GM23338 (cell line): ENCODE measurements around the gene SMCR8.
A peak's percentile ranks its signal among the peaks of the same experiment; 100 is the strongest.

Experiments
- CREB1 ChIP-seq: fragments of 250-450 bp; sonication (Bioruptor Pico); IDR thresholded peaks from 2 replicates; pipeline ENCODE4 v1.5.0; 2020; ENCODE audit warnings: low read depth, mild to moderate bottlenecking, moderate library complexity
- CTCF ChIP-seq, 2 experiments: fragments of 200-600 bp in 1 of 2; sonication (generic) in 1 of 2; conservative IDR thresholded peaks; 2 replicates each; pipeline versions ENCODE4 v1.5.1 to v1.6.1; 2016 to 2017; ENCODE audit warnings: antibody characterized with exemption in 2 of 2, low read depth in 2 of 2, mild to moderate bottlenecking in 2 of 2, moderate library complexity in 1 of 2
- EZH2 ChIP-seq: fragments of 200-600 bp; sonication (generic); IDR thresholded peaks from one replicate; pipeline ENCODE4 v1.8.0; 2017; ENCODE audit warnings: antibody characterized with exemption, mild to moderate bottlenecking, low read depth; ENCODE audit not compliant: unreplicated experiment
- EZH2phosphoT487 ChIP-seq: fragments of 200-600 bp; sonication (generic); IDR thresholded peaks from one replicate; pipeline ENCODE4 v1.8.1; 2018; ENCODE audit warnings: antibody characterized with exemption; ENCODE audit not compliant: unreplicated experiment
- JUNB ChIP-seq: IDR thresholded peaks from one replicate; pipeline ENCODE4 v1.6.1; 2016; ENCODE audit warnings: antibody characterized with exemption; ENCODE audit not compliant: unreplicated experiment
- NANOG ChIP-seq: IDR thresholded peaks from 2 replicates; pipeline ENCODE4 v1.6.1; 2016; ENCODE audit warnings: antibody characterized with exemption, borderline replicate concordance
- POLR2AphosphoS5 ChIP-seq: IDR thresholded peaks from 2 replicates; pipeline ENCODE4 v1.6.1; 2016; ENCODE audit warnings: antibody characterized with exemption, low read depth
- ZNF114 ChIP-seq: fragments of 250-450 bp; sonication (Bioruptor Pico); IDR thresholded peaks from 2 replicates; pipeline ENCODE4 v1.5.0; 2020; ENCODE audit warnings: mild to moderate bottlenecking, moderate library complexity
- TF ChIP-seq, protein P1 (sequence below): IDR thresholded peaks from one replicate; pipeline ENCODE4 v1.6.1; 2018; ENCODE audit warnings: antibody characterized with exemption; ENCODE audit not compliant: unreplicated experiment

DNA sequence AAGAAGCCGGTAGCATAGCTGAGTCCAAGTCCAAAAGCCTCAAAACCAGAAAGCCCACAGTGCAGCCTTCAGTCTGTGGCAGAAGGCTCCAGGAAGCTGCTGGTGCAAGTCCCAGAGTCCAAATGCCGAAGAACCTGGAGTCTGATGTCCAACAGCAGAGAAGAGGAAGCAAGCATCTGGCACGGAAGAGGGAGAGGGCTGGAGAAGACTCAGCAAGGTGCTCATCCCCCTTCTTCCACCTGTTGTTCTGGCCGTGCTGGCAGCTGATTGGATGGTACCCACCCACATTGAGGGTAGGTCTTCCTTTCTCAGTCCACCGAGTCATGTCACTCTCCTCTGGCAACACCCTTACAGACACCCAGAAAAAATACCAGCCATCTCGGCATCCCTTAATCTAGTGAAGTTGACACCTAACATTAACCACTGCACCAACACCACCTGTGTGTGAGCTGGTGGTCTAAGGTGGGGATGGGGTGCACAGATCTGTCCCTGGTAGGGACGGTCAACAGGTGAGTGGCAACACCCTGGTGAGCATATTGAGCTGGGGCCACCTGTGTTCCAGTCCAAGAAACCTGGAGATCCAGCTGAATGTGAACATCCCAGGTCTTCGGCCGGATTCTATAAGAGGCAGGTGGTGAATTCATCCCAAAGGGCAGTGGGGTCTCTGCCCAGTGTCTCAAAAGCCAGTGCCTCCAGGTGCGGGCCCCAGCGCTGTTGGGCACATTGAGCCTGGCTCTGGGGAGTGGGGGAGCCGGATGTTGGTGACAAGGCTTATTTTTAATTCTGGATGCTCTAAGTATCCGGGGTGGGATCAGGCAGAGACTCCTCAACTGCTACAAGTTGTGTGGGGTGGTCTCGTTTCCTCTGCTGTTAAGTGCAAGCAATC lies 44.8 kb upstream of the SMCR8 start:
- TF ChIP-seq CTCF (conservative IDR thresholded peaks at IDR 0.05; ENCODE audit: low read depth in 2 of 2) (no peak), EZH2 (no peak), POLR2AphosphoS5 (peak; percentile 58), EZH2phosphoT487 (no peak), JUNB (no peak), CREB1 (CRISPR knock-in tag) (no peak), ZNF114 (CRISPR knock-in tag) (no peak), NANOG (no peak)
- TF ChIP-seq, protein P1, sequence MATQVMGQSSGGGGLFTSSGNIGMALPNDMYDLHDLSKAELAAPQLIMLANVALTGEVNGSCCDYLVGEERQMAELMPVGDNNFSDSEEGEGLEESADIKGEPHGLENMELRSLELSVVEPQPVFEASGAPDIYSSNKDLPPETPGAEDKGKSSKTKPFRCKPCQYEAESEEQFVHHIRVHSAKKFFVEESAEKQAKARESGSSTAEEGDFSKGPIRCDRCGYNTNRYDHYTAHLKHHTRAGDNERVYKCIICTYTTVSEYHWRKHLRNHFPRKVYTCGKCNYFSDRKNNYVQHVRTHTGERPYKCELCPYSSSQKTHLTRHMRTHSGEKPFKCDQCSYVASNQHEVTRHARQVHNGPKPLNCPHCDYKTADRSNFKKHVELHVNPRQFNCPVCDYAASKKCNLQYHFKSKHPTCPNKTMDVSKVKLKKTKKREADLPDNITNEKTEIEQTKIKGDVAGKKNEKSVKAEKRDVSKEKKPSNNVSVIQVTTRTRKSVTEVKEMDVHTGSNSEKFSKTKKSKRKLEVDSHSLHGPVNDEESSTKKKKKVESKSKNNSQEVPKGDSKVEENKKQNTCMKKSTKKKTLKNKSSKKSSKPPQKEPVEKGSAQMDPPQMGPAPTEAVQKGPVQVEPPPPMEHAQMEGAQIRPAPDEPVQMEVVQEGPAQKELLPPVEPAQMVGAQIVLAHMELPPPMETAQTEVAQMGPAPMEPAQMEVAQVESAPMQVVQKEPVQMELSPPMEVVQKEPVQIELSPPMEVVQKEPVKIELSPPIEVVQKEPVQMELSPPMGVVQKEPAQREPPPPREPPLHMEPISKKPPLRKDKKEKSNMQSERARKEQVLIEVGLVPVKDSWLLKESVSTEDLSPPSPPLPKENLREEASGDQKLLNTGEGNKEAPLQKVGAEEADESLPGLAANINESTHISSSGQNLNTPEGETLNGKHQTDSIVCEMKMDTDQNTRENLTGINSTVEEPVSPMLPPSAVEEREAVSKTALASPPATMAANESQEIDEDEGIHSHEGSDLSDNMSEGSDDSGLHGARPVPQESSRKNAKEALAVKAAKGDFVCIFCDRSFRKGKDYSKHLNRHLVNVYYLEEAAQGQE = no peak
